HL-60/S4 (cell line): ENCODE data around the gene SIPA1.

Experiments used
- in situ Hi-C: fragments of 300-500 bp; cut with MboI; formaldehyde crosslinking; loops from 2 replicates; pipeline ENCODE4 v1.14.3; 2022; ENCODE audit warnings: low sequenced_read_pairs

The SIPA1 gene

DNA sequence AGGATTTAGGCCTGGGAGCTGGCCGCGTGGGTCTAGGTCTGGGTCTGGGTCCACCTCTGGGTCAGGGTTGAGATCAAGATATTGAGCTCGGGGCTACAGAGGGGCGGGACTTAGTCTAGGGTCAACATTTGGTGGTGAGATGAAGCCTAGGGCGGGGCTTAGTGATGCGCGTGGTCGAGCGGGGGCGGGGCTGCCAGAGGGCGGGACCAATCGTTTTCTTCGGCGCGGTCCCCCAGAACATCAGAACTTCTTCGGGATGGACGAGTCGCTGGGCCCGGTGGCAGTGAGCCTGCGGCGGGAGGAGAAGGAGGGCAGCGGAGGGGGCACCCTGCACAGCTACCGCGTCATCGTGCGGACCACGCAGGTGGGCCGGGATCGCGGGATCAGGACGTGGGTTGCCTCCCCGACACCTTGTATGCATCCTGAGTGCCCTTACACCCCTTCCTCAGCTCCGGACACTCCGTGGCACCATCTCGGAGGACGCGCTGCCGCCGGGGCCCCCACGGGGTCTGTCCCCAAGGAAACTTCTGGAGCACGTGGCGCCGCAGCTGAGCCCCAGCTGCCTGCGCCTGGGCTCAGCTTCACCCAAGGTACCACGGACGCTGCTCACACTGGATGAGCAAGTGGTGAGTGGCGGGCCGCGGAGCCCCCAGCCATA lies 4.2 kb downstream of the SIPA1 start:
- in situ Hi-C loops, result no loop called here

DNA sequence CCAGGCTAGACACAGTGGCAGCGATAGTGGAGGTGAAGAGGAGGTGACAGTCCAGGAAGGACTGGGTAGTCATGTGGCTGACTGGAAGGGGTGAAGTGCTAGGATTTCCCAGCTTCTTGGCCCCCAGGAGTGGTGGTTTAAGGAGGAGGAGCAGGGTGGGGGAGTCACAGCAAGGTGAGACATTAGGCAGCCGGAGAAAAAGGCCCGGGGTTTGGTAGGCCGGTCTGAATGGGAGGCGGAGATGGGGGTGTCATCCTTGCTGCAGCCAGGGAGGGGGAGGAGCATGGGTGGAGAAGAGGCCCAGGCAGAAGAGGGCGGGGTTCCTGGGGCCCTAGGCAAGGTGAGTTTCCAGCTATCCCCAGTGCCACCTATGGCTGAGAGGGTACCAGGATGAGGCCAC lies 6.1 kb downstream of the SIPA1 start:
- in situ Hi-C loops, result no loop called here

DNA sequence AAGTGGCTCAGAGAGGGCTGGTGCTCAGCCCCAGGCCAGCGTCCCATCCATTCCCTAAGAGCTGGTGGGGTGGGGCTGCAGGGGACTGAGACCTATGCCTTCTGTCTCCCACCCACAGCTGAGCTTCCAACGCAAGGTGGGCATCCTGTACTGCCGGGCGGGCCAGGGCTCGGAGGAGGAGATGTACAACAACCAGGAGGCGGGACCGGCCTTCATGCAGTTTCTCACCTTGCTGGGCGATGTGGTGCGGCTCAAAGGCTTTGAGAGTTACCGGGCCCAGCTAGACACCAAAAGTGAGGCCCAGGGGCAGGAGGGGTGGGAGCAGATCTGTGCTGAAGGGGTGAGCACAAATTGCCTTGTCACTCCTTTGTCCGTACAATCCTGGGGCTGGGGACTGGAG lies 6.9 kb downstream of the SIPA1 start:
- in situ Hi-C loops, result no loop called here

DNA sequence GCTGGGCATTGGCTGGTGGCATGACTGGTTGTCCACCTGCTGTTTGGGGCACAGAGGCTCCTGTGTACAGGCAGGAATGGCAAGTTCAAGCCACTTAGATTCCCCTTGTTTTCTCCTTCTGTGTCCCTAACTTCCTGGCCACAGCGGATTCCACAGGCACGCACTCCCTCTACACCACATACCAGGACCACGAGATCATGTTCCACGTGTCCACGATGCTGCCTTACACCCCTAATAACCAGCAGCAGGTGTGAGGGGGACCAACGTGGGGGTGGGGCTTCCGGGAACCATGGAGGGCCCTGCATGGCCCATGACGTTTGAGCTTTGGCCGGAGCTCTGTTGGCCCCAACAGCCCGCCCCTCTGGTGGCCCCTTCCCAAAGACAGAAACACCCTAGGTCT lies 7.8 kb downstream of the SIPA1 start:
- in situ Hi-C loops, result no loop called here

DNA sequence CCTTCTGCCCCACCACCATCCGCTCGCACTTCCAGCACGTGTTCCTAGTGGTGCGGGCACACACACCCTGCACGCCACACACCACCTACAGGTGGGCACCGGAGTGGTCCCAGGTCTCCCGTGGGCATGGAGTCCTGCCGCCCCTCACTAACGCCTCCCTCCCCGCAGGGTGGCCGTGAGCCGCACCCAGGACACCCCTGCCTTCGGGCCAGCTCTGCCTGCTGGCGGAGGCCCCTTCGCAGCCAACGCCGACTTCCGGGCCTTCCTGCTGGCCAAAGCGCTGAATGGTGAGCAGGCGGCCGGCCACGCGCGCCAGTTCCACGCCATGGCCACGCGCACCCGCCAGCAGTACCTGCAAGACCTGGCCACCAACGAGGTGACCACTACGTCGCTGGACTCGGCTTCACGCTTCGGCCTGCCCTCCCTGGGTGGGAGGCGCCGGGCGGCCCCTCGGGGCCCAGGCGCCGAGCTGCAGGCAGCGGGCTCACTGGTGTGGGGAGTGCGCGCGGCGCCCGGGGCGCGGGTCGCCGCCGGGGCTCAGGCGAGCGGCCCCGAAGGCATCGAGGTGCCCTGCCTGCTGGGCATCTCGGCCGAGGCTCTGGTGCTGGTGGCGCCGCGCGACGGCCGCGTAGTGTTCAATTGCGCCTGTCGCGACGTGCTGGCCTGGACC lies 8.5 kb downstream of the SIPA1 start:
- in situ Hi-C loops, result no loop called here

DNA sequence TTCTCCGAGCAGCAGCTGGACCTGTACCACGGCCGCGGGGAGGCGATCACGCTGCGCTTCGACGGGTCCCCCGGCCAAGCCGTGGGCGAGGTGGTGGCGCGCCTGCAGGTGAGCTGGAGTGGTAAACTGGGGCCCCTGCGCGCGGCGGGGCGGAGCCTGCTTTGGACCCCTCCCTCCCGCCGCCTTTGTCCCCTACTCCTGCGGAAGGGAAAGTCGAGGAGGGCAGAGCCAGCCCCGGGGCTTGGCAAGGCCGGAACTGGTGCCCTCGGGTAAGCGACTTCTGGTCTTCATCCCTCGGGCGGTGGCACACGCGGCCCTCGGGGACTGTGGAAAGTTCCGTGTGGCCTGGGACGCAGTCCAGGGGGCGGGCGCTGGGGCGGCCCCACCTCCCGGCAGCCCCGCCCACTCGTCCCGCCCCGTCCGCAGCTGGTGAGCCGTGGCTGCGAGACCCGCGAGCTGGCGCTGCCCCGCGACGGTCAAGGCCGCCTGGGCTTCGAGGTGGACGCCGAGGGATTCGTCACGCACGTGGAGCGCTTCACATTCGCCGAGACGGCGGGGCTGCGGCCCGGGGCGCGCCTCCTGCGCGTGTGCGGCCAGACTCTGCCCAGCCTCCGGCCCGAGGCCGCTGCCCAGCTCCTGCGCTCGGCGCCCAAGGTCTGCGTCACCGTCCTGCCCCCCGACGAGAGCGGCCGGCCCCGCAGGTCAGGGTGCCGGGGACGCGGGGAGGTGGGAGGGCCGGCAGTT lies 9.2 kb downstream of the SIPA1 start:
- in situ Hi-C loops, result no loop called here

DNA sequence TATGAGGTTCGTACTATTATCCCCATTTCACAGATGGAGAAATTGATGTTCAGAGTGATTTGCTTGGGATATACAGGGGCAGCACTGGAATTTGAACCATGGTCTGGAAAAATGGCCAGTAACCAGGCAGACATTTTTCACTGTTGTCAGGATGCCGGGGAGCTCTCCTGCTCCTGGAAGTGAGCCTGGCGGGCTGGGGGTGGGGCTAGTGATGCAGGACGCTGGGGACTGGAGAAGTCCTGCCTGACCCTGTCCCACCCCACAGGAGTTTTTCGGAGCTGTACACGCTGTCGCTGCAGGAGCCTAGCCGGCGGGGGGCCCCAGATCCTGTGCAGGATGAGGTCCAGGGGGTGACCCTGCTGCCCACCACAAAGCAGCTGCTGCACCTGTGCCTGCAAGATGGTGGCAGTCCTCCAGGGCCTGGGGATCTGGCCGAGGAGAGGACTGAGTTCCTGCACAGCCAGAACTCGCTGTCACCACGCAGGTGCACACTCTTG lies 11.1 kb downstream of the SIPA1 start:
- in situ Hi-C loops, result no loop called here

DNA sequence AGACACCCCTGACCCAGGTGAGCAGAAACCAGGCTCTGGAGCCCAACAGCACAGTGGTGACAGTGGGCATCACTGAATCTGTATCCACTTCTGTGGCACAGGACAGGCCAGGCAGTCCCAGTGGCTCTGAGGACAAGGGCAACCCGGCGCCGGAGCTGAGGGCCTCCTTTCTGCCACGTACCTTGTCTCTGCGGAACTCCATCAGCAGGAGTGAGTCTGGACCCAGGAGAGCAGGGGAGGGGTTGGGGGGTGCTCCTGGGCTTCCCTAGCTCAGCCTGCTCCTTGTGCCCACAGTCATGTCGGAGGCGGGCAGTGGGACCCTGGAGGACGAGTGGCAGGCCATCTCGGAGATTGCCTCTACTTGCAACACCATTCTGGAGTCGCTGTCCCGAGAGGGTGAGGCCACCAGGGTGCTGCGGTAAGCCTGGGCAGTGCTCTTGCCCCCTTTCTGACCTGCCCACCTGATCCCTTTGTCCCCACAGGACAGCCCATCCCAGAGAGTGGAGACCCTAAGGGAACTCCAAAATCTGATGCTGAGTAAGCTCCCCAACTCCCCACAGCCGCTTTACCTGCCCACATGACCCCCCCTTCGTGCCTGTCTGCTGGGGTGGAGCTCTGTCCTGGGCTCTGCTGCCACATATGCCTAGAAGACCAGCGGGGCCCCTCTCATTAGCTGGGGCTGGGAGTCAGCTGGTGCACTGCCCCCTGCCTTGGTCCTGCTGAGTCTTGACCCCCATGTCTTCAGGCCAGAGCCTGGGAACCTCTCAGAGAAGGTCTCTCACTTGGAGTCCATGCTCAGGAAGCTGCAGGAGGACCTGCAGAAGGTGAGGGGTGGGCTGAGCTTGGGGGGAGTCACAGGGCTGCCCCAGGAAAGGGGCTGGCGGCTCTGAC lies 12.0 kb downstream of the SIPA1 start:
- in situ Hi-C loops, result no loop called here

DNA sequence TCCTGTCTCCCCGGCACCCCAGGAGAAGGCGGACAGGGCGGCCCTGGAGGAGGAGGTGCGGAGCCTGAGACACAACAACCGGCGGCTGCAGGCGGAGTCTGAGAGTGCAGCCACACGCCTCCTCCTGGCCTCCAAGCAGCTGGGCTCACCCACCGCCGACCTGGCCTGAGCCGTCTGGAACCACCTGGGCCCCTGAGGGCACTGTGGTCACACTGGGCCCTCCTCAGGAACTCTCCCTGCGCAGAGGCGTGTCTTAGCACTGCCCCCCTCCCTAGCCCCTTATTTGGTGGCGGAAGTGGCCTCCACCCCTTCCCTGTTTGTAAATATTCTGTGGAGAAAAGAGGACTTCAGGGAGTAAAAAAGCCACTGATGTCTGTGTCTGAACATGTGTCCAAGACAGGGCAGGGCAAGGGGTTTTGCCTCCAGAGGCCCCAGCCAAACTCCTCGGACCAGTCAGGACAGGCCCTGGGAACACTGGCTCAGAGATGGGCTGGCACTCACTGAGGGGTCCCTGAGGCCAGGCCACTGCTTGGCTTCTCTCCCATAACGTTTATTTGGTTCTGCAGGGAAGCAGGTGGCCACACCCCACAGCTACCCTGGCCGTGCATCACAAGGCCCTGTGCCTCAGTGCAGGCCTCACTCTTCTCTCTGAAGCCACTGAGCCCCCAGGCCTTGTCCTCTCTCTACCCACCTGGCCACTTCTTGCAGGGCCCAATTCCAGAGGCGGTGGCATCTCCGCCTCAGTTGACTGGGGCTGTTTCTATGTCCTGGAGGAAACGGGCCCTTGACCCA lies 12.8 kb downstream of the SIPA1 start:
- in situ Hi-C loops, result no loop called here

DNA sequence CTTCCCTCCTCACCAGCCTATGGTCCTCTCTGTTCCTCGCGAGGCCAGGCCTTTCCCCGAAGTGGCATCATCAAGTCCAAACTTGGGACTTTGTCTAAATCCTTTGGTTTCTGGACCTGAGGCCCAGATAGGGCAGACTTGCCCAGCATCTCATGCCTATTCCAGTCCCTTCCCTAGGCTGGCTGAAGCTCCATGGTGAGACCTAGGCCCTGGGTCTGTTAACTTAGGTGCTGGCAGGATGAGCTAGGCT lies 13.4 kb downstream of the SIPA1 start:
- in situ Hi-C loops, result no loop called here

DNA sequence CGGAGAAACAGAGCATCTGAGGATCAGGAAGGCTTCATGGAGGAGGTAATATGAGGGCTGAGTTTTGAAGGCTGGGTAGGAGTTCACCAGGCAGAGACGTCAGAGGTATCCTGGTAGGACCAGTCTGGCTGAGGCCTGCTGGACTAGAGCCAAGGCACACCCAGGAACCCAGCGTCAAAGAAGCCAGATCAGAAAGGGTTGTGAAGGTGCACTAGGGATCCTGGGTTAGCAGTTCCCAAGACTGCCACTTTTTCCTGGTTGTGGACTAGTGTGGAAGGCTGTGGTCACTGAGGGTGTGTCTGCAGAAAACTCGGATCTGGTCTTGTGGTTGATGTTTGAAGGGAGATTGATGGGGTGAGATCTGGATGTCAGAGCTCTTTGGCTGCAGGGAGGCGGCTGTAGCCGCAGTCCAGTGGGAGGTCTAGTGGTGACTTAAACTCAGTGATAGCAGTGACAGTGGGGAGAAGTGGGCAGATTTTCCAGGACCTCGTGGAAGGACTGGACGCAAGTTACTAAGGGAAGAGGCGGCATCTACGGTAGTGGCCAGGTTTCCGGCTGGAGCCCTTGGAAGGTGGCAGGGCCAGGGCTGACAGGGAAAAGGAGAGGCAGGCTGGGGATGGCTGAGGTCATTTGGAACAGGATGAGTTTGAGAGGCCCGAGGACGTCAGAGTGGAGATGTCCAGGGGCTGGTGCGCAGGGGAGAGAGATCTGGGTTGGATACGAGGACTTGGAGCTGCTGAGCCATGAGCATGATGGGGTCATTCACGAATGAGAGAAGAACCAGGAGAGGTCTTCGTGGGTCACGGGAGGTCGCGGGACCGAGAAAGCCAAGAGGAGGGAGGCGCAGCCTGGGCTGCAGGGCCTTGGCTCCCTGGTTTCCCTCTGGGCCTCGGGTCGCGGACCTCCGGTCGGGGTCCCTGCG lies 13.9 kb downstream of the SIPA1 start:
- in situ Hi-C loops, result no loop called here

DNA sequence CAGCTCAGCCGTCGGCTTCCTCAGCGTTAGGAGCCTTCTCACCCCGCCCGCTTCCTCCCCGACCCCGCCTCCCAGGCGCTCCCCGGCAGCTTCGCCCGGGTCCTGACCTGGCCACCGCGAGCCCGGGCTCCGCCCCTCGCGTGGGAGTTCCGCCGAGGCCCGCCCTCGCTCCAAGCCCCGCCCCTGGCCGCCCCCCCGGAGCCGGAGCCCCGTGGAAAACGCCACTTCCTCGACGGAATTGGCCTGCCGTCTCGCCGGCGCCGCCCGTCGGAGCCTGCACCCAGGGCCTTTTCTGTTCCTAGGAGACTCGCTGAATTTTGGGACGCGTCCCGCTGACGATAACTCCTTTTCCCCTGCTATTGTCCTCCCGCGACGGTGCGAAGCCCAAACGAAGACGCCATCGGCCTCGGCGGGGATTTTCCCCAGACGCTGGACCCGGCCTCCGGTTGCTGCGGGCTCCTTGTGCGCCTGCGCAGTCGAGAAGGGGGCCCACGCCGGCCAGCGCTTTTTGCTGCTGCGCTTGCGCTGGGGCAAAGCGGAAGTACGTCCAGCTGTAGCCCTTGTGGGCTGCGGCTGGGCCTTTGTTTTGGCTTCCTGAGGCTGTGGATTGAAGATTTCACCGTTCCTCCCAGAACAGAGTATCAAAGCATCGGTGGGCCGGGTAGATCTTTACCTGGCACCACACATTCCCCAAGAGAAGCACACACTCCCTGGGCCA lies 14.8 kb downstream of the SIPA1 start:
- in situ Hi-C loops, result no loop called here

DNA sequence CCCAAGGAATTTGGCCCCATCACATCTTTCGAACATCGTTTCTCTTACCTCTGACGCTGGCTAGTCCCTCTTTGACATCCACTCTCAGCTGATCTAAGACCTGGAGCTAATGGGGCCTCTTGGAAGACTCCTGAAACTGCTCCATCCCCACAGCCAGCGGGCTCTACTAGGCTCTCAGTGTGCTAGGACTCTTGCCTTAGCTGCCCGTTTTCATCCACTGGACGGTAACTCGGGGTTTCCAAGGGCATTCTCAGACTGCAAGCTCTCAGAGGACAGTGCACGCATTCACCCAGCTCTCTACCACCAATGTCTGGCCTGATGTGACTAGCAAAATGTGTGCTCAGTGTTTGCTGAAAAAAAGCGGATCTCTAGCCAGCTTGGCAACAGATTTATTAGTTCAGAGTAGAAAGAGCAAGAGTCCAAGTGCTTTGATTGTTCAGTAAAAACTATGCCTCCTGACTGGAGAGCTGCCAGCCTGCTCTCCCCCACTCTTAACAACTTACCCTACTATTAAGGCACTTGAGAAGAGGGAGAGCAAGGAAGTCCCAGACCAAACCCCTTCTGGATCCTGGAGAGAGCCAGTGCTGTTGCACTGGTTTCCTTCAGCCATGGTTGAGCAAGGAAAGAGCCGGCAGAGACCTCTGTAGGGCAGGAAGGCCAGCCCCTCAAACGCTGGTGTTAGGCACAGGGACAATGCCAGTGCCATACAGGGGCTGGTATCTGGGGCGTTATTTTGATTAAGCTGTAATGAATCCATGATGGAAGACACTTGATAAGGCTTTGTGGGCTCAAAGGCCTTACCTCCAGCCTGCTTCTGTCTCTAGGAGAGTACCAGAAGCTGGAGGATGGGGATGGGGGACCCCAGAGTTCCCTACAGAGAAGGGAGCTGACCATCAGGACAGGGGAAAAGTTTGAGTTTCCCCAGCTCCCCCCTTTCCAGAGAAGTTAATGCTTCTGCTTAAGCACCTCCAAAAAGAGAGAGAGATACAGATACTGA lies 15.6 kb downstream of the SIPA1 start:
- in situ Hi-C loops, result no loop called here

DNA sequence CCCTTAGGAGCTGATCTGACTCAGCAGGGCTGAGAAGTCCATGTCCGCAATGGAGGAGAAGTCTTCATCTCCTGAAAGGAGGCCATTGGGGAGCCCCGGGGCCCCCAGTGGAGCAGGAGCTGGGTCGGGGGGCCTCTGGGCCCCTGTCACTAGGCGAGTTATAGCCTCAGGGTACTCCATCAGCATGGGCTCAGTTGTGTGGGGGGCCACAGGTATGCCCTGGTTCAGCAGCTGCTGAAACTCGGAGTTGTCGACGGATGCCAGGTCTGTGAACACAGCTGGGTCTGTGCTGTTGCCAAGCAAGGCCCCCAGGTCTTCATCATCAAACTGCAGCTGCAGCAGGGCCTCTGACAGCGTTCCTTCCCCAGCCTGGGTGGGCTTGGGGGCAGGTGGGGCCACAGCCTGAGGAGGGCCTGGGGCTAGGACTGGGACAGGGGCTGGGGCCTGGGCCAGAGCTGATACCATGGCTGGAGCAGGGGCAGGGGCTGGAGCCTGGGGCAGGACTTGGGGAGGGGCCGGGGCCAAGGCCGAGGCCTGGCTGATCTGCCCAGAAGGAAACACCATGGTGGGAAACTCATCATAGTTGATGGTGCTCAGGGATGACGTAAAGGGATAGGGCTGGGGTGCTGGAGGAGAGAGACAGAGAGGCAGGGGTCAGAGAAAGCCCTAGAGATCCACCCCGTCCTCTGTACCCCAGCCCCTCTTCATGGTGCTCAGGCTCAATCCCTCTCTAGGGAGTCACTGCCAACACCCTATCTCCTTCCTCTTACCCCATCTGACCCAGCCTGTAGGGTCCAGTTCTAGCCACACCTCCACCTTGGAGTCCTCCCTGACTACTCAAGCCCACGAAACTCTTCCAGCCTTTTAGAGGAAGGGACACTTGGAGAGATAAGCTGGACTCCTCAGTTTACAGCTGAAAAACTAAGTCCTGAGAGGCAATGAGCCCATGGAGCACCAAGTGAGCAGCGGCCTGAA lies 16.8 kb downstream of the SIPA1 start:
- in situ Hi-C loops, result no loop called here

DNA sequence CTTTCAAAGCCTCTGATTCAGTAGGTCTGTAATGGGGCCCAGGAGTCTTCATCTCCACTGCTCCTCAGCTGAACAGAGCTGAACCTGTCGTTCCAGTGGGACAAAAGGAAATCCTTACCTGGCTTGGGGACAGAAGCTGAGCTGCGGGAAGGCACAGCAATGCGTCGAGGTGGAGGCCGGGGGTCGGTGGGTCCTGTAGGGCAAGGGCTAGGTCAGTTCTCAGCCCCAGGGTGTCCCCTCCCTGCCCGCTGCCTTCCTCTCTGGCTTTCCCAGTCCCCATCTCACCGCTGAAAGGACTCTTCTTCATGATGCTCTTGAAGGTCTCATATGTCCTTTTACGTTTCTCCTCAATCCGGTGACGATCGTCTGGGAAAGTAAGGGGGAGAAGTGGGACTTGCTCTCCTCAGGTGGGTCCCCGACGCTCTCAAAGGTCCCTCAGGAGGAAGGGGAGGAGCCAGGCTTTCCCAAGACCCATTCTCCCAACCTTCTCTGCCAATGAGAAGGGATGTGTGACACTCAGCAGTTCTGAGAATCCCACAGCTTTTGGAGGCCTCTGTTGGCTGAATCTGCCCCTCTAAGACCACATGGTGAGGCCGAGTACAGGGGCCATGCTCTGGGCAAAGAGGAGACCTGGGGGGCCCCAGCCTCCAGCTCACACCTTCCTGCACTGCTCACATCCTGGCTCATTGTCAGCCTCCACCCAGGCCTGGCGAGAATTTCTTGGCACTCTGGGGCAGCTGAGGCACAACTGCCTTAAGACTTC lies 17.9 kb downstream of the SIPA1 start:
- in situ Hi-C loops, result no loop called here

DNA sequence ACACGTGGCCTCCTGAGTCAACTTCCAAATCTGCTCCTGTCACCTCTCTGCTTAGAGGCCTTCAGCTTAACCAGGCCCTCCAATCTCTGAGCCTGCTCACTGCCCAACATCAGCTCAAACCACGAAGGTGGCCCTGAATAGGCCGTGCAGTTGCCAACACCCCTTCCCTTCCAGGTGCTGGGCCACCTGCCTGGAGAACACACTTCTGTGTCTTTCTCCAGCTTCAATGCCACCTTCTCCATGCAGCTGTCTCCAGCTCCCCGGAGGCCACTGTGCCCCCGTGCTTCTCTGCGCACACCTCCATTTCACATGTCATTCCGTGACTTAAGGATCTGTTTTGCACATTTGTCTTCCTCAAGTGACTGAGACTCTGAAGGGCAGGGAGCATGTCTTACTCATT lies 19.5 kb downstream of the SIPA1 start:
- in situ Hi-C loops, result no loop called here
